GM12878 (cell line): Measurements from ENCODE around the gene RBBP4. TPM values are rescaled to one million over a fixed set of nuclear protein-coding genes. Genes with fewer than 3 reads are reported as not detected.

Source experiments
- ATF2 ChIP-seq: IDR thresholded peaks from 2 replicates; pipeline ENCODE4 v1.6.1; 2012; ENCODE audit warnings: low read length, inconsistent platforms
- BCL11A ChIP-seq: IDR thresholded peaks from 2 replicates; pipeline ENCODE4 v1.6.1; 2011; ENCODE audit warnings: low read depth, low read length
- BRCA1 ChIP-seq: IDR thresholded peaks from 2 replicates; pipeline ENCODE4 v1.6.1; 2011; ENCODE audit warnings: low read depth, low read length, improper control_type of control experiment
- CEBPZ ChIP-seq: fragments of 150-350 bp; IDR thresholded peaks from 2 replicates; pipeline ENCODE4 v1.6.1; 2016; ENCODE audit warnings: low read depth, low read length
- CHD1 ChIP-seq: IDR thresholded peaks from 2 replicates; pipeline ENCODE4 v1.6.1; 2012; ENCODE audit warnings: low read depth, low read length, improper control_type of control experiment
- HDGF ChIP-seq: fragments of 450-650 bp; IDR thresholded peaks from 2 replicates; pipeline ENCODE4 v1.6.1; 2016; ENCODE audit warnings: antibody characterized with exemption
- JUND ChIP-seq: IDR thresholded peaks from 2 replicates; pipeline ENCODE4 v1.6.1; 2012; ENCODE audit warnings: low read depth, mild to moderate bottlenecking, low read length, improper control_type of control experiment, moderate library complexity
- KAT2A ChIP-seq: conservative IDR thresholded peaks from 2 replicates; pipeline ENCODE4 v1.6.1; 2011; ENCODE audit warnings: low read depth, low read length; ENCODE audit not compliant: control insufficient read depth
- MEF2B ChIP-seq: fragments of 450-650 bp; IDR thresholded peaks from 2 replicates; pipeline ENCODE4 v1.6.1; 2018; ENCODE audit warnings: mild to moderate bottlenecking, moderate library complexity; ENCODE audit not compliant: partially characterized antibody, poor library complexity, severe bottlenecking
- MYC ChIP-seq: IDR thresholded peaks from 2 replicates; pipeline ENCODE4 v1.6.1; 2011; ENCODE audit warnings: mild to moderate bottlenecking, low read length, moderate library complexity, inconsistent platforms; ENCODE audit not compliant: insufficient read depth, insufficient replicate concordance, insufficient read length, severe bottlenecking
- NFYA ChIP-seq: IDR thresholded peaks from 2 replicates; pipeline ENCODE4 v1.6.1; 2011; ENCODE audit warnings: low read depth, mild to moderate bottlenecking, low read length, improper control_type of control experiment, borderline replicate concordance
- NKRF ChIP-seq: fragments of 450-650 bp; conservative IDR thresholded peaks from 2 replicates; pipeline ENCODE4 v1.6.1; 2017; ENCODE audit warnings: mild to moderate bottlenecking, moderate library complexity
- NR2C2 ChIP-seq: IDR thresholded peaks from 2 replicates; pipeline ENCODE4 v1.6.1; 2011; ENCODE audit warnings: borderline replicate concordance, low read depth; ENCODE audit not compliant: control insufficient read depth, insufficient read length
- POLR2A ChIP-seq: IDR thresholded peaks from 2 replicates; pipeline ENCODE4 v1.6.1; 2011; ENCODE audit warnings: low read depth, mild to moderate bottlenecking, low read length
- PRDM15 ChIP-seq: fragments of 450-650 bp; formaldehyde crosslinking; IDR thresholded peaks from 2 replicates; pipeline ENCODE4 v1.4.0; 2020; ENCODE audit warnings: mild to moderate bottlenecking, moderate library complexity
- RFX5 ChIP-seq: IDR thresholded peaks from 2 replicates; pipeline ENCODE4 v1.6.1; 2011; ENCODE audit warnings: low read depth, low read length, improper control_type of control experiment
- SREBF2 ChIP-seq: IDR thresholded peaks from 2 replicates; pipeline ENCODE4 v1.6.1; 2012; ENCODE audit warnings: mild to moderate bottlenecking, low read length
- SRF ChIP-seq, 2 experiments: IDR thresholded peaks; 2 replicates each; pipeline ENCODE4 v1.6.1; 2011; ENCODE audit warnings: low read depth in 2 of 2, low read length in 2 of 2, mild to moderate bottlenecking in 1 of 2, moderate library complexity in 1 of 2
- ZBED1 ChIP-seq: IDR thresholded peaks from 2 replicates; pipeline ENCODE4 v1.6.1; 2016; ENCODE audit warnings: borderline replicate concordance
- ZNF622 ChIP-seq: fragments of 450-650 bp; IDR thresholded peaks from 2 replicates; pipeline ENCODE4 v1.6.1; 2017; ENCODE audit warnings: mild to moderate bottlenecking, inconsistent platforms
- polyA plus RNA-seq, 11 experiments: library from polyadenylated mRNA; depleted of rRNA in 4 of 11; unstranded in 6 of 11; stranded (reverse) in 5 of 11; fragments of >200 nt; fragmentation: Nextera tagmentation in 4 of 11; fragmentation: Illumina TruSeq in 1 of 11; extraction: Ambion mirVana in 4 of 11; extraction: Trizol in 1 of 11; gene quantifications; 1 replicate in 1 of 11; 2 replicates in 10 of 11; pipeline versions ENCODE4 v1.2.1 to v1.2.3, GENCODE V29; 2011 to 2016; ENCODE audit warnings: inconsistent platforms in 2 of 11, missing spikeins in 2 of 11, low read depth in 1 of 11
- total RNA-seq, 4 experiments: library from RNA; depleted of rRNA in 3 of 4; stranded (reverse); fragments of >200 nt in 3 of 4; fragmentation: Illumina TruSeq in 1 of 4; extraction: Trizol in 1 of 4; gene quantifications; 2 replicates each; pipeline versions ENCODE4 v1.2.1 to v1.2.3, GENCODE V29; 2013 to 2021

RBBP4 gene
- total and polyA plus RNA-seq, 10 of the 15 experiments (the other 5 are each of a cell fraction or from before 2014, with no cell fraction given), result 120 to 357 (median 231) TPM

GRCh38 chr1:32619701-32620485, 31.1 kb upstream of the RBBP4 start (continued):
- peak; percentile 69; the same call in 1 of the 2 replicates for TF ChIP-seq ATF2
- TF ChIP-seq NKRF, result no peak
- TF ChIP-seq MYC, result no peak
- TF ChIP-seq ZBED1, result no peak
- TF ChIP-seq HDGF, result no peak
- TF ChIP-seq NR2C2, result no peak
- no peak for TF ChIP-seq SREBF2
- no peak for TF ChIP-seq RFX5
- no peak for TF ChIP-seq NFYA
- TF ChIP-seq BRCA1, result no peak
- no peak for TF ChIP-seq KAT2A
- TF ChIP-seq SRF (IDR thresholded peaks at IDR 0.05; ENCODE audit: low read depth in 2 of 2, low read length in 2 of 2), result no peak
- TF ChIP-seq CEBPZ, result no peak
- no peak for TF ChIP-seq ZNF622
- TF ChIP-seq BCL11A, result peak; percentile 87
- TF ChIP-seq CHD1, result no peak
- no peak for TF ChIP-seq MEF2B
- peak; percentile 86 for TF ChIP-seq JUND
- TF ChIP-seq PRDM15 (CRISPR knock-in tag), result no peak
- TF ChIP-seq POLR2A, result no peak
